Brain microvascular endothelial cell (primary cell): Measurements from ENCODE around the gene PDHX.

Source experiments
- DNase-seq: peaks from one replicate; pipeline ENCODE4 v3.0.0-alpha.2; 2020
- H3K27ac ChIP-seq: fragments of 250-450 bp; sonication (Bioruptor Pico); 2 replicates; pipeline ENCODE4 v1.5.1; 2020; ENCODE audit warnings: mild to moderate bottlenecking, moderate library complexity
- H3K27me3 ChIP-seq: fragments of 250-450 bp; sonication (Bioruptor Pico); replicated peaks from 2 replicates; pipeline ENCODE4 v1.5.1; 2020; ENCODE audit warnings: mild to moderate bottlenecking
- H3K36me3 ChIP-seq: fragments of 250-450 bp; sonication (Bioruptor Pico); replicated peaks from 2 replicates; pipeline ENCODE4 v1.5.1; 2020; ENCODE audit warnings: mild to moderate bottlenecking
- H3K4me3 ChIP-seq: 2 replicates; pipeline ENCODE4 v1.5.1; 2011; ENCODE audit warnings: low read depth, mild to moderate bottlenecking, control low read depth, low read length, moderate library complexity
- CTCF ChIP-seq: IDR thresholded peaks from 2 replicates; pipeline ENCODE4 v1.5.1; 2011; ENCODE audit warnings: low read depth, mild to moderate bottlenecking, moderate library complexity, low read length, control low read depth, inconsistent platforms; ENCODE audit errors: missing control alignments
- in situ Hi-C: cut with HindIII; loops from 2 replicates; pipeline ENCODE4 v1.10.0; 2017; ENCODE audit warnings: low sequenced_read_pairs, low pct_ligation_motif_present

Gene PDHX

GRCh38 chr11:34971928-34972327 is 55.5 kb downstream of the PDHX start:
- in situ Hi-C loops: no loop called here
- no peak for TF ChIP-seq CTCF
- H3K27me3 ChIP-seq: no peaks in the 10 kb centered on the region
- H3K27ac ChIP-seq: no peak overlapping the region
- no peak for DNase-seq
- H3K36me3 ChIP-seq: peaks cover under 1% of the 10 kb centered on the region
- no peak overlapping the region for H3K4me3 ChIP-seq

- Histone ChIP-seq H3K4me3 (no peak overlapping the region), H3K36me3 (no peaks in the 10 kb centered on the region), H3K27me3 (no peaks in the 10 kb centered on the region), H3K27ac (no peak overlapping the region)
- no peak for DNase-seq
- TF ChIP-seq CTCF: no peak
- in situ Hi-C loops: no loop called here
Measured at GRCh38 chr11:34972366-34972765, 55.9 kb downstream of the PDHX start.

- in situ Hi-C loops: no loop called here
- Histone ChIP-seq H3K36me3 (no peaks in the 10 kb centered on the region), H3K27me3 (no peaks in the 10 kb centered on the region), H3K27ac (no peak overlapping the region), H3K4me3 (no peak overlapping the region)
- TF ChIP-seq CTCF: no peak
- no peak for DNase-seq
Measured at GRCh38 chr11:34972892-34973291, 56.5 kb downstream of the PDHX start.

- no peaks in the 10 kb centered on the region for H3K27me3 ChIP-seq
- DNase-seq: no peak
- no peaks in the 10 kb centered on the region for H3K36me3 ChIP-seq
- H3K4me3 ChIP-seq: no peak overlapping the region
- H3K27ac ChIP-seq: peak overlapping the region; percentile 83
- in situ Hi-C loops: no loop called here
- no peak for TF ChIP-seq CTCF
Measured at GRCh38 chr11:34975482-34975881, 59.1 kb downstream of the PDHX start.

GRCh38 chr11:34976496-34977088 is 60.2 kb downstream of the PDHX start:
- in situ Hi-C loops: no loop called here
- Histone ChIP-seq H3K36me3 (no peaks in the 10 kb centered on the region), H3K27ac (peak overlapping the region; percentile 83), H3K4me3 (no peak overlapping the region), H3K27me3 (no peaks in the 10 kb centered on the region)
- DNase-seq: no peak
- no peak for TF ChIP-seq CTCF
